Right cardiac atrium (tissue), 5 donors: Measurements from ENCODE around the gene SYNJ1. TPM values are rescaled to one million over a fixed set of nuclear protein-coding genes. Genes with fewer than 3 reads are reported as not detected.

Experiments used
- ATAC-seq, 2 donors: fragments of 200-7000 bp; cut with Tn5 transposase; one replicate each; pipeline versions ENCODE4 v1.8.0 to v1.9.1; 2020; ENCODE audit warnings: moderate library complexity in 2 of 2, mild to moderate bottlenecking in 1 of 2
- DNase-seq, 3 donors: peaks; one replicate each; pipeline ENCODE4 v3.0.0-alpha.2; 2020
- H3K27ac ChIP-seq: one replicate; pipeline ENCODE4 v1.5.1; 2013; ENCODE audit warnings: mild to moderate bottlenecking, low read length, control low read depth, moderate library complexity
- H3K27me3 ChIP-seq: one replicate; pipeline ENCODE4 v1.6.1; 2013; ENCODE audit not compliant: control insufficient read depth, insufficient read depth
- H3K4me1 ChIP-seq: one replicate; pipeline ENCODE4 v1.6.1; 2013; ENCODE audit warnings: low read length; ENCODE audit not compliant: control insufficient read depth, insufficient read depth
- H3K4me3 ChIP-seq: one replicate; pipeline ENCODE4 v1.5.1; 2013; ENCODE audit warnings: low read length, control low read depth
- H3K9me3 ChIP-seq: one replicate; pipeline ENCODE4 v1.6.1; 2013; ENCODE audit warnings: low read length; ENCODE audit not compliant: control insufficient read depth
- WGBS: extraction: QIAGEN DNeasy Blood & Tissue Kit; methylation state at CpG from one replicate; pipeline ENCODE4 v1.1.7; 2013; 5-methylcytosine and 5-hydroxymethylcytosine counted together
- intact Hi-C, 4 donors: fragments of 100-400 bp; cut with DNase I; formaldehyde crosslinking; loops; one replicate each; pipeline versions ENCODE4 v1.11.0 to v1.14.0; 2022 to 2023
- polyA plus RNA-seq: library from polyadenylated mRNA; stranded (reverse); fragments of 200-250 nt; gene quantifications from one replicate; pipeline ENCODE4 v1.2.3, GENCODE V29; 2013
- total RNA-seq, 4 donors: library from RNA; stranded (reverse); fragmentation: NEBNext Ultra II Directional; extraction: Animal tissue kit (Norgen Biotek cat#: 25700); gene quantifications; one replicate each; pipeline ENCODE4 v1.2.1, GENCODE V29; 2021
- donor health status: healthy with polysubstance abuse.
- donor health status: DM: no; HTN: yes; CAD: no.
- donor health status: DM: no; HTN: no; CAD: no.
- donor health status: DM: no; HTN: yes; CAD: no; lungs with severe emphysema.
- donor health status: DM: yes; HTN: yes; CAD: no.

The SYNJ1 gene
- total and polyA plus RNA-seq, 5 donors, result 5.8 to 16.9 (median 15.5) TPM

DNA sequence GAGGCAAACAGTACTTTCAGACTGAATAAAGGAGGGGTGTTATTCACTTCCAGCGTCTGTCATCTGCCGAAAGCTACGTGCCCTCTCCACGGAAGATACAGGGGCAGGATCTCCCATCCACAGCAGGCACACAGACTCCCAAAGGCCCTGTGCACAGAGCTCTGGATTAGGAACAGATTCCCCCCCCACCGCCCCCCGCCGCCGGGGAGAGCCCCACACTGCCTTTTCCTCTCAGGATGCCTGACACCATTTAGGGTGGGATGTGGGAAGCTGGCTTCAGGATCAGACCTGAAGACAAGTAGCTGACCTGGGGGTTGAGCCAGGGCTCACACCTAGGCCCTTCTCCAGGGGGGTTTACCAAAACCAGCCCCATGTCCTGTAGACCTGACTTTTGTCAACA is 134.1 kb downstream of the SYNJ1 start:
- intact Hi-C loops, result no loop called here
- no peaks in the 10 kb centered on the region for H3K4me1 ChIP-seq
- H3K9me3 ChIP-seq, result no peaks in the 10 kb centered on the region
- ATAC-seq (no peak), DNase-seq (no peak)
- no peak overlapping the region for H3K27ac ChIP-seq
- WGBS, result 68% methylated on average over 8 of the region's 8 CpGs
- no peak overlapping the region for H3K4me3 ChIP-seq
- H3K27me3 ChIP-seq, result no peaks in the 10 kb centered on the region

DNA sequence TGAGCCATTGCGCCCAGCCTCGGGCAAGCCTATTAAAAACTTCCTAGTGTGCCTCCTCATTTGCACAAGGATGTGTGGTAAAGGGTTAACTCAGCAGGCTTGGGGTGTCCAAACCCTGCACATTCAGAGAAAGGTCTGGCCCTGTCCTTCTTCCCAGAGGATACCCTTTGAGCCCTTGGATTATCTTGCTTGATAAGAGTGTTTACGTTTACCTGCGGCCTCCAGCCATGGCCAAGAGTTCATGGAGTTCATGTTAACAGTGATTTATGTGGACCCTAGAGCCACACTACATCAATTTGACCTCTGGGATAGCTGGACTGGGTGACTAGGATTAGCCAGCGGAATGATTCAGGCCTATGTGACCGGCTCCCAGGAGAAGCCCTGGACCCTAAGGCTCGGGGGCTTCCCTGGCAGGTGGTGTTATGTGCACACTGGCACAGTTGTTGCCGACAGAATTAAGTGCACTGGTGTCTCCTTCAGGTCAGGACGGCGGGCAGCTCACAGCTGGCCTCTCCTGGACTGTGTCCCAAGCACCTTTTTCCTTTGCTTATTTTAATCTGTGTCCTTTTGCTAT is 134.8 kb downstream of the SYNJ1 start:
- intact Hi-C loops, result no loop called here
- Histone ChIP-seq H3K9me3 (no peaks in the 10 kb centered on the region), H3K27ac (no peak overlapping the region), H3K4me3 (no peak overlapping the region), H3K4me1 (no peaks in the 10 kb centered on the region), H3K27me3 (no peaks in the 10 kb centered on the region)
- DNase-seq (no peak), ATAC-seq (peak in 1 of 2 donors; percentile 32)
- 54% methylated on average over 10 of the region's 10 CpGs for WGBS

DNA sequence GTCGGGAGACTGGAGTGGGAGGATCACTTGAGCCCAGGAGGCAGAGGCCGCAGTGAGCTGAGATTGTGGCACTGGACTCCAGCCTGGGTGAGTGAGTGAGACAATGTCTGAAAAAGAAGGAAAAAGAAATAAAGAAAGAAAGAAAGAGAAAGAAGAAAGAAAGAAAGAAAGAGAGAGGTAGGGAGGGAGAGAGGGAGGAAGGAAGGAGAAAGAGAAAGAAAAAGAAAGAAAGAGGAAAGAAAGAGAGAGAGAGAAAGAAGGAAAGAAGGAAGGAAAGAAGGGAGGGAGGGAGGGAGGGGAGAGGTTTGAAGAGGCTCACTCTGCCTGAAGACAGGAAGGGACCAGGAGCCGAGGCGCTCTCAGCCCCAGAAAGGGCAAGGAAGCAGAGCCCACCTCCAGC is 137.7 kb downstream of the SYNJ1 start:
- H3K9me3 ChIP-seq, result no peaks in the 10 kb centered on the region
- WGBS, result 79% methylated on average over 4 of the region's 4 CpGs
- intact Hi-C loops, result no loop called here
- H3K27ac ChIP-seq, result no peak overlapping the region
- H3K4me3 ChIP-seq, result no peak overlapping the region
- ATAC-seq, result no peak
- no peaks in the 10 kb centered on the region for H3K27me3 ChIP-seq
- no peak for DNase-seq
- H3K4me1 ChIP-seq, result no peaks in the 10 kb centered on the region

DNA sequence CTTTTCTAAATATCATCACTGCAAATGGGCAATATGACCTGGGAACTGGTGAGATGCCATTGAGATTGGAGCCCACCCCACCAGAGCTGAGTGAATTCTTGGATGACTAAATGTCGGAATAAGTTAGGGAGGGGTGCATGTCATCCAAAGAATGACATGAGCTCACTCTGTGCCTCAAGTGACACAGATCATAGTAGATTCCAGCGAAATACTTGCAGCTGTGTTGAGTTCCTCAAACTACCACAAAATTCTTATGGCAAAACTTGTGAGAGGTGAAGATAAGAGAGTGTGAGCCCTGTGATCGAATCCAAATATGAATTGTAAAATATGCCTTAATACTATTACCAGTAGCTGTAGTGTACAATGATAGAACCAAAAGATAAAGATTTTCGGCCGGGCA is 140.2 kb downstream of the SYNJ1 start:
- DNase-seq, result no peak
- WGBS, result 94% methylated on average over 5 of the region's 5 CpGs
- Histone ChIP-seq H3K9me3 (no peaks in the 10 kb centered on the region), H3K27ac (no peak overlapping the region), H3K4me1 (no peaks in the 10 kb centered on the region), H3K4me3 (no peak overlapping the region), H3K27me3 (no peaks in the 10 kb centered on the region)
- intact Hi-C loops, result no loop called here
- ATAC-seq, result no peak

DNA sequence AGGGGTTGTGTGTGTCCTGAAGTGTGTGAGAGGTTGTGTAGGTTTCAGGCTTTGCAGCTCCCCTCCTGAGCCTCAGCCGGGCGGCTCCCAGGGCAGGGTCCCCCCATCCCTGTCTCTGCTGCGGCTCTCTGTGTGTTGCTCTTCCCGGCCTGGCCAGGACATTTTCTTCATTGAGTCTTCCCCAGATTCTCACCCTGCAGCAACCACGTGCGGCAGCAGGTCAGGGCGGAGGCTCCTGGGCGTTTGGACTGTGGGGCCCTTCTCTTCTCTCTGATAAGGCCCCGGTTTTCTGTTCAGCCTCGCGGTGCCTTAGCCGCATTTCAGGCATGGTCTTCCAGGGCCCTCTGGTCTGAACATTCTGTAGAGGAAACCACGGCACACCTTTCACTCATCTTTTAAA is 140.7 kb downstream of the SYNJ1 start:
- no peaks in the 10 kb centered on the region for H3K9me3 ChIP-seq
- intact Hi-C loops, result no loop called here
- DNase-seq (no peak), ATAC-seq (no peak)
- no peak overlapping the region for H3K4me3 ChIP-seq
- WGBS, result 72% methylated on average over 13 of the region's 13 CpGs
- H3K27ac ChIP-seq, result no peak overlapping the region
- H3K27me3 ChIP-seq, result no peaks in the 10 kb centered on the region
- no peaks in the 10 kb centered on the region for H3K4me1 ChIP-seq

DNA sequence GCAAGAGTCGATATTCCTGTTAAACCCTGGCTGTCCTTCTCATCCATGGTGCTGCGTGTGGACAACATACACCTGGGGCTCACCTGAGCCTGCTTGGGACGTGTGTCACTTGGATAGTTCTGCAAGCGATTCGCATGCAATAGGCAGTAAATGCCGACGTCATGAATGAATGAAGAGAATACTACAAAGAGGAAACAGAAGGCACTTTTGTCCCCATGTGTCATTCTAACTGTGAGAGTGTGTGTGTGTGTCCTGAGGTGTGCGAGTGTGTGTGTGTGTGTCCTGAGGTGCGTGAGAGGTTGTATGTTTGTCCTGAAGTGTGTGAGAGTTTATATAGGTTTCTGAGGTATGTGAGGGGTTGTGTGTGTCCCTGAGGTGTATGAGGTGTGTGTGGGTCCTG is 141.8 kb downstream of the SYNJ1 start:
- WGBS, result 87% methylated on average over 9 of the region's 9 CpGs
- ATAC-seq, result no peak
- Histone ChIP-seq H3K27ac (no peak overlapping the region), H3K4me3 (no peak overlapping the region), H3K4me1 (no peaks in the 10 kb centered on the region), H3K27me3 (no peaks in the 10 kb centered on the region), H3K9me3 (no peaks in the 10 kb centered on the region)
- intact Hi-C loops, result no loop called here
- DNase-seq, result no peak

DNA sequence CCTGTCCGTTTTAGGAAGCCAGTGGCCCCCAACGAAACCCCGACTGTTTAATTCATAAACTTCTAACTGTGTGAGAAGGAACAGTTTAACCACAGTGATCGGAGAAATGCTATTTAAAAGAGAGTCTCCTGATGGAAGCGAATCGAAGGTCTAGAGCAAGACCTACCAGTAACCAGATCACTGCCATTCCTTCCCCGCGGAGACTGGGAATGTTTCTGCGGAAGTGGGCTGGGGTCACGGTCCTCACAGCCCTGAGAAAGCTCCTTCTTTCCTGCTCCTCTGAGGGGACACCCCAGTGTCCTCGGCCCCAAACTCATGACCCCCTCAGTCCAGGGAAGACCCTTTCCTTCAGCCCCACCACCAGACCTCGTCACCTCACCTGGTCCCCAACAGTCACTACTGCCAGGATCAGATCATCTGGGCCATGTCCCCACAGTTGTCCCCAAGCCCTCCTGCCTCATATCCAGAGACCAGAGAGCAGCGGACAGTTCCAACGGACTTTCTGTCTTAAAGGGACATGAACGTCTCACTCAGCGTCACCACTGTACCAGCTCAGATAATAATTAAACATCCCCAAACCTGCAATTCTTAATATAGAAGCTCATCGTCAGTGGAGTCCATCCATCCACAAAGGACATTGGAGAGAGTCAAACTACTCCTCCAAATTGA is 142.6 kb downstream of the SYNJ1 start, which contains the start of gene TCP10L:
TCP10L (minus strand) TSS at position 482 of the 669 bp plus-strand sequence. CDS start 1,219 bp downstream, outside the sequence.
- no peak for DNase-seq
- intact Hi-C loops, result no loop called here
- WGBS, result 86% methylated on average over 17 of the region's 17 CpGs

DNA sequence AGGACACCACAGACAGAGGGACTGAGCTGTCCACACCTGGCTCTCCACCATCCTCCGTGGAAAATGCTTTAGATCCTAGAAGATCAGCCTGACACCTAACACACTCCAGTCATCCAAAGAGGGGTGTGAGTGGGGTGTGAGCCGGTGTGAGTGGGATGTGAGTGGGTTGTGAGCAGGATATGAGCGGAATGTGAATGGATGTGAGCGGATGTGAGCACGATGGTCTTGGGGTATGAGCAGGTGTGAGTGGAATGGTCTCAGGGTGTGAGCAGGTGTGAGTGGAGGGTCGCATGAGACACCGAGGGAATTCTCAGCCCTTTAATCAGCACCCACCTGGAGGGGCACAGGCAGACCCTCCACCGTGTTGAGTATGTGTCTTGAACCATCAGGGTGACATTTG is 143.3 kb downstream of the SYNJ1 start:
- DNase-seq, result no peak
- H3K27me3 ChIP-seq, result no peaks in the 10 kb centered on the region
- intact Hi-C loops, result no loop called here

More for the DNA sequence above, 142.6 kb downstream of the SYNJ1 start, which contains the start of gene TCP10L:
- Histone ChIP-seq H3K4me3 (no peak within 1 kb of the TSS), H3K9me3 (no peaks in the 10 kb centered on the region), H3K4me1 (no peaks in the 10 kb centered on the region), H3K27ac (no peak within 1 kb of the TSS), H3K27me3 (no peaks in the 10 kb centered on the region)
- ATAC-seq, result no peak

DNA sequence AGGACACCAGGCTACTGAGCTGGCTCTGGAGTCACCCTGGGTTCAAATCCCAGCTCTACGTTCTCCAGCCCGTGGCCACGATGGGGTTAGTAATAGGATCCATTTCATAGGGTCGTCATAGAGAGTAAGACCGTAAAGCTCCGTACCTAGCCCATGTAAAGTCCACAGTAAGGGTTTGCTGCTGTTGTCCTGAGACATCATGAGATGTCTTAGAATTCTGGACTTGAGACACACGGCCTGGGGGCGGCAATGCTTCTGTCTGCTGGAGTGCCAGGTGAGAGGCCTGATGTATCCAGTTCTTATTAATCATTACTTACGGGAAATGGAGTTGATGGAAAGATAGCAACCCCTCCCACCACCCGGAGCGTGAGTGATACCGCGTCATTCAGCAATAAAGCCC is 146.1 kb downstream of the SYNJ1 start:
- Histone ChIP-seq H3K4me1 (no peaks in the 10 kb centered on the region), H3K4me3 (no peak overlapping the region), H3K27me3 (no peaks in the 10 kb centered on the region), H3K9me3 (no peaks in the 10 kb centered on the region), H3K27ac (no peak overlapping the region)
- 92% methylated on average over 13 of the region's 13 CpGs for WGBS
- intact Hi-C loops, result no loop called here
- ATAC-seq (no peak), DNase-seq (no peak)

More for the DNA sequence above, 143.3 kb downstream of the SYNJ1 start:
- no peak for ATAC-seq
- Histone ChIP-seq H3K4me3 (no peak overlapping the region), H3K9me3 (no peaks in the 10 kb centered on the region), H3K4me1 (no peaks in the 10 kb centered on the region), H3K27ac (no peak overlapping the region)
- 91% methylated on average over 8 of the region's 8 CpGs for WGBS

DNA sequence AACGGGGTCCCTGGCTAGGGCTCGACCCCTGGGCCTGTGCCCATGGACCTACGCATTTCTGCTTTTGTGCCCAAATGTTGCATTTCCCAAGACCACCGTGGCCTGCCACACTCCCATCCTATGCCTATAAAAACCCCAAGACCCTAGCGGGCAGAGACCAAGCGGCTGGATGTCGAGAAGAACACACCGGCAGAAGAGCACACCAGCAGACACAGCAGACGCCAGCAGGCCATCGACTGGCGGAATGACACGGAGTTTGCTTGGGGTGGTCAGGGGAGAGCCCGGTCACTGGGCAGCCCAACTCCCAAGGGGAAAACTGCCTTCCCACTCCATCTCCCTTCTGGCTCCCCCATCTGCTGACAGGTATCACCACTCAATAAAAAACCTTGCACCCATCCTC is 146.9 kb downstream of the SYNJ1 start:
- intact Hi-C loops, result no loop called here
- ATAC-seq (no peak), DNase-seq (no peak)
- WGBS, result 90% methylated on average over 13 of the region's 13 CpGs
- H3K4me3 ChIP-seq, result no peak overlapping the region
- H3K9me3 ChIP-seq, result no peaks in the 10 kb centered on the region
- no peak overlapping the region for H3K27ac ChIP-seq
- H3K27me3 ChIP-seq, result no peaks in the 10 kb centered on the region
- no peaks in the 10 kb centered on the region for H3K4me1 ChIP-seq
